ENCODE data around the gene ZBTB24. TPM values are rescaled to one million over a fixed set of nuclear protein-coding genes. Genes with fewer than 3 reads are reported as not detected.

The ZBTB24 gene
- total RNA-seq, 4 donors from 2014 or later, result 5.3 to 6.4 (median 5.9) TPM

DNA sequence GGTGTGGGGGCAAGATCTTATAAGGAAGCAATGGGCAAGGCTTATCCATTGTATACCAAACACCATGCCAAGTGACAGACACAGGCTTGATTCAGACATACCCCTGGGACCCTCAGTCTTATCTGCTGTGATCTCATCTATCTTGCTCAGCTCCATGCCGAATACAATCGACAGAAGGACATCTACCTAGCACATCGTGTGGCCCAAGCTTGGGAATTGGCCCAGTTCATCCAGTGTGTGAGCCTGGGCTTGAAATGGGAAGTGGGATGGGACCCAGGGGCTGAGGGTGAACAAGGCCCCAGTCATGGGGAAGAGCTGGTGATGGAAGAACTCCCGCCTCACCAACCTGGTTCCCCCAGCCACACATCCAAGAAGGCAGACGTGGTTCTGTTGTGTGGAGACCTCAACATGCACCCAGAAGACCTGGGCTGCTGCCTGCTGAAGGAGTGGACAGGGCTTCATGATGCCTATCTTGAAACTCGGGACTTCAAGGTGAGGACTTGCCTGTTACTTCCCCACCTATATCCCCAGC, 40.6 kb downstream of the ZBTB24 start:
- TF ChIP-seq POLR2AphosphoS5 (IDR thresholded peaks at IDR 0.05), result no peak
- TF ChIP-seq POLR2A (IDR thresholded peaks at IDR 0.05; ENCODE audit: low read depth), result no peak
- TF ChIP-seq, protein P1, sequence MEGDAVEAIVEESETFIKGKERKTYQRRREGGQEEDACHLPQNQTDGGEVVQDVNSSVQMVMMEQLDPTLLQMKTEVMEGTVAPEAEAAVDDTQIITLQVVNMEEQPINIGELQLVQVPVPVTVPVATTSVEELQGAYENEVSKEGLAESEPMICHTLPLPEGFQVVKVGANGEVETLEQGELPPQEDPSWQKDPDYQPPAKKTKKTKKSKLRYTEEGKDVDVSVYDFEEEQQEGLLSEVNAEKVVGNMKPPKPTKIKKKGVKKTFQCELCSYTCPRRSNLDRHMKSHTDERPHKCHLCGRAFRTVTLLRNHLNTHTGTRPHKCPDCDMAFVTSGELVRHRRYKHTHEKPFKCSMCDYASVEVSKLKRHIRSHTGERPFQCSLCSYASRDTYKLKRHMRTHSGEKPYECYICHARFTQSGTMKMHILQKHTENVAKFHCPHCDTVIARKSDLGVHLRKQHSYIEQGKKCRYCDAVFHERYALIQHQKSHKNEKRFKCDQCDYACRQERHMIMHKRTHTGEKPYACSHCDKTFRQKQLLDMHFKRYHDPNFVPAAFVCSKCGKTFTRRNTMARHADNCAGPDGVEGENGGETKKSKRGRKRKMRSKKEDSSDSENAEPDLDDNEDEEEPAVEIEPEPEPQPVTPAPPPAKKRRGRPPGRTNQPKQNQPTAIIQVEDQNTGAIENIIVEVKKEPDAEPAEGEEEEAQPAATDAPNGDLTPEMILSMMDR (IDR thresholded peaks at IDR 0.05), result no peak
- TF ChIP-seq EP300 (IDR thresholded peaks at IDR 0.05), result no peak
- H3K9me3 ChIP-seq, result no peaks in the 10 kb centered on the region
- peaks cover 3 to 47% (median 40%) of the 10 kb centered on the region in 4 donors for H3K36me3 ChIP-seq
- H3K27ac ChIP-seq (replicated peaks in 1 of 4), result no peak overlapping the region
- H3K4me1 ChIP-seq, result peaks cover 18 to 33% (median 28%) of the 10 kb centered on the region in 4 donors
- H3K27me3 ChIP-seq, result no peaks in the 10 kb centered on the region
- intact Hi-C loops (cut with DNase I), result loop anchor here (5.0 kb wide), 1 partner anchor 40 kb away; the partner anchor contains the start of gene ZBTB24
- H3K4me3 ChIP-seq, result no peak overlapping the region
- WGBS, result 95% methylated on average over 6 of the region's 6 CpGs
- DNase-seq (ENCODE audit: extremely low spot score), result no peak

DNA sequence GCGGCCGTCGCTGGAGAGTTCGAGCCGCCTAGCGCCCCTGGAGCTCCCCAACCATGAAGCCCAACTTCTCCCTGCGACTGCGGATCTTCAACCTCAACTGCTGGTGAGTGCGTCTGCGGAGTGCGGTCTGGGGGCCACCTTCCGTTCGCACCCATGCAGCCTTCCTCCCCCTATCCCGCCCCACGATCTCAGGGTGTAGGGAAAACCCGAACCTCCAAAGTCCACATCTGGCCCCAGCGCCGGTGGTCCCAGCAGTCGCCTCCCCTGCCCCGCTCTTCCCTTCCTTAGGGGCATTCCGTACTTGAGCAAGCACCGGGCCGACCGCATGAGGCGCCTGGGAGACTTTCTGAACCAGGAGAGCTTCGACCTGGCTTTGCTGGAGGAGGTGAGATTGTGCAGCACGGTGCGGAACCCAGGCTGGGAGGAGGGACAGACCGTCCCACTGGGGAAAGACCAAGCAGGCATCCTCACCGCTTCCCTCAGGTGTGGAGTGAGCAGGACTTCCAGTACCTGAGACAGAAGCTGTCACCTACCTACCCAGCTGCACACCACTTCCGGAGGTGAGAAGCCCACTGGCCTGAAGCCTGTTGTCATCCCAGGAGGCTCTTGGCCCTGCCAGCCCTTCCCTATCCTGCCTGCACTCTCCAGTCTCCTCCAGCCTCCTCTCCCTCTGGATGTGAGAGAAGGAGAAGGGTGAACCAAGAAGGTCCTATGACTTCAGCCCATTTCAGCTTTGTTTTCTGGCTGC, 41.8 kb downstream of the ZBTB24 start:
- no peaks in the 10 kb centered on the region for H3K9me3 ChIP-seq
- H3K4me3 ChIP-seq, result peak overlapping the region; percentile 76 to 94 (median 86)
- peaks cover 18 to 33% (median 28%) of the 10 kb centered on the region in 4 donors for H3K4me1 ChIP-seq
- WGBS, result 15% methylated on average over 2 of the region's 31 CpGs
- intact Hi-C loops (cut with DNase I), result loop anchor here (2.0 to 5.0 kb wide), 2 partner anchors 41 to 58 kb away; partner anchors contain the start of genes CD164 and ZBTB24
- H3K36me3 ChIP-seq, result peaks cover 3 to 36% (median 33%) of the 10 kb centered on the region in 4 donors
- H3K27ac ChIP-seq (replicated peaks in 1 of 4), result peak overlapping the region; percentile 82 to 89 (median 86)
- DNase-seq (ENCODE audit: extremely low spot score), result no peak
- no peak for TF ChIP-seq POLR2AphosphoS5 (IDR thresholded peaks at IDR 0.05)
- TF ChIP-seq, protein P1 (IDR thresholded peaks at IDR 0.05), result peak in 2 of 3 experiments; percentile 5 to 37
- H3K27me3 ChIP-seq, result no peaks in the 10 kb centered on the region

DNA sequence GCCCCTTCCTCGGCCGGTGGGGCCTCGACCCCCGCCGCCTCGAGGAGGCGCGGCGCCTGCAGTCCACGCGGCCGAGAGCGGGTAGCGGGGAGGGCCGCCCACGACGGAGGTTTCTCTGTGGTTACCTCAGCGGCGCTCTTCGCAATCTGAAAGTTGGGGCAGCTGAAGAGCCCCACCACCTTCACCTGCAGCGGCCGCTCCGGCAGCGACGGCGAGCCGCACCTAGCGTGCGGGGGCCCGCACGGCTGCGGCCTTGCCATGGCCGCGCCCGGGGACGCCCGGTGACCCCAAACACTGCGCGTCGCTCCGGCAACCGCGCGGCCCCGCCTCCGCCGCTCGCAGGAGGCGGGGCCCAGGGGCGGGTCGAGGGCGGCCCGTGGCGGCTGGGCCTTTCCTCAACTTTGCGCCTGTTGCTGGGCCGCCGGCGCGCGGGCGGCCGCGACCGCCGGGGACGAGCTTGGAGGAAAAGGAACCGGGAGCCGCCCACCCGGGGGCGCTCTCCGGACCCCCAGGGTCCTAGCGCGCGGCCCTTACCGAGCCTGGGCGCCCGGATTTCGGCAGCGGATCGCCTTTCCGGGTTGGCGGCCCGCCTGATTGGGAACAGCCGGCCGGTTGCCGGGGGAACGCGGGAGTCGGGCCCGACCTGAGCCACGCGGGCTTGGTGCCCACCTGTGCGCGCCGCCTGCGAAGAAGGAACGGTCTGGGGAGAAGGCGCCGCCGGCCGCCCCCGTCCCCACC, 42.5 kb downstream of the ZBTB24 start, which contains the start of the genes PPIL6 and SMPD2:
Gene PPIL6, minus strand, starts transcription at position 298 of the 738 bp plus-strand sequence. Its CDS starts 38 bp downstream, at position 260.
Gene SMPD2, plus strand, starts transcription at position 394 of the 738 bp plus-strand sequence. CDS start 398 bp downstream, outside the sequence.
- TF ChIP-seq POLR2AphosphoS5 (IDR thresholded peaks at IDR 0.05) (peak; percentile 57 to 72), EP300 (IDR thresholded peaks at IDR 0.05) (no peak), POLR2A (IDR thresholded peaks at IDR 0.05; ENCODE audit: low read depth) (no peak)
- TF ChIP-seq, protein P1 (IDR thresholded peaks at IDR 0.05), result peak; percentile 16 to 26 (median 21)
- no peaks in the 10 kb centered on the region for H3K27me3 ChIP-seq
- peak; percentile 95 for DNase-seq (ENCODE audit: extremely low spot score)
- intact Hi-C loops (cut with DNase I), result loop anchor here (2.0 to 5.0 kb wide), 2 partner anchors 42 to 58 kb away; partner anchors contain the start of genes CD164 and ZBTB24
- H3K9me3 ChIP-seq, result no peaks in the 10 kb centered on the region
- WGBS, result 20% methylated on average over 1 of the region's 102 CpGs
- H3K36me3 ChIP-seq, result peaks cover 3 to 28% (median 26%) of the 10 kb centered on the region in 4 donors
- H3K27ac ChIP-seq (replicated peaks in 1 of 4), result peak within 1 kb of the TSS; percentile 82 to 89 (median 86)
- H3K4me1 ChIP-seq, result peaks cover 18 to 33% (median 28%) of the 10 kb centered on the region in 4 donors
- peak within 1 kb of the TSS; percentile 76 to 94 (median 86) for H3K4me3 ChIP-seq

DNA sequence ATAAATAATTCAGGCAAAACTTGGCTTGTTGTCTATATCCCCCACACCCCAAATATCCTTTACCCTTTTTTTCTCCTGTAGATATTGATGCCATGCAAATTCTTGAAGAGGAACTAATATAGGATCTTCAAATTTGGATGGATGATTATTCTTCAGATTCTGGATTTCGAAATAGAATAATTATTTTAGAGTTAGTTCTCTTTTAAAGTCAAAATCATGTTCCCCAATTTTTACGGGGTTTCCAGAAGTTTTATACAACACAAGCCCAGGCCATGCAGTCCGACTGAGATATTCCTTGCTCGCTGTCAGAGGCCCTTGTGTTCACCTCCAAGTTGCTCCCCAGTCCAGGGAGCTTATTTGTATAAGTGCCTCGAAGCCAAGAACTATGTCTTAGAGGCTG, 47.0 kb downstream of the ZBTB24 start:
- H3K4me1 ChIP-seq, result peaks cover 9 to 13% (median 12%) of the 10 kb centered on the region in 4 donors
- intact Hi-C loops (cut with DNase I), result no loop called here
- H3K27ac ChIP-seq (replicated peaks in 1 of 4), result no peak overlapping the region
- 92% methylated on average over 5 of the region's 5 CpGs for WGBS
- DNase-seq (ENCODE audit: extremely low spot score), result no peak
- no peak overlapping the region for H3K4me3 ChIP-seq
- H3K9me3 ChIP-seq, result no peaks in the 10 kb centered on the region
- H3K27me3 ChIP-seq, result no peaks in the 10 kb centered on the region
- no peaks in the 10 kb centered on the region for H3K36me3 ChIP-seq
- TF ChIP-seq EP300 (IDR thresholded peaks at IDR 0.05) (no peak), POLR2A (IDR thresholded peaks at IDR 0.05; ENCODE audit: low read depth) (no peak), POLR2AphosphoS5 (IDR thresholded peaks at IDR 0.05) (no peak)
- TF ChIP-seq, protein P1 (IDR thresholded peaks at IDR 0.05), result no peak
